ENCODE data around the gene ALG11.

Gene ALG11

GRCh38 chr13:51997186-51997585 is 15.0 kb upstream of the ALG11 start:
- no peak for DNase-seq (ENCODE audit: low read depth in 2 of 2)

- no peak for DNase-seq (ENCODE audit: low read depth in 2 of 2)
These were observed 14.4 kb upstream of the ALG11 start for GRCh38 chr13:51997641-51998330.

GRCh38 chr13:51998723-51999509 is 13.3 kb upstream of the ALG11 start:
- DNase-seq (ENCODE audit: low read depth in 2 of 2): no peak

GRCh38 chr13:51999510-51999911 is 12.7 kb upstream of the ALG11 start:
- DNase-seq (ENCODE audit: low read depth in 2 of 2): no peak

- DNase-seq (ENCODE audit: low read depth in 2 of 2): no peak
These were observed 12.3 kb upstream of the ALG11 start for GRCh38 chr13:51999921-52000320.

- DNase-seq (ENCODE audit: low read depth in 2 of 2): no peak
These were observed 11.0 kb upstream of the ALG11 start for GRCh38 chr13:52001120-52001731.

- no peak for DNase-seq (ENCODE audit: low read depth in 2 of 2)
These were observed 9.8 kb upstream of the ALG11 start for GRCh38 chr13:52002361-52002760.

- no peak for DNase-seq (ENCODE audit: low read depth in 2 of 2)
These were observed 8.7 kb upstream of the ALG11 start for GRCh38 chr13:52003541-52003940.

GRCh38 chr13:52004511-52005170 is 7.6 kb upstream of the ALG11 start:
- DNase-seq (ENCODE audit: low read depth in 2 of 2): no peak

- no peak for DNase-seq (ENCODE audit: low read depth in 2 of 2)
These were observed 6.2 kb upstream of the ALG11 start for GRCh38 chr13:52005841-52006522.

GRCh38 chr13:52006523-52007245 is 5.5 kb upstream of the ALG11 start:
- no peak for DNase-seq (ENCODE audit: low read depth in 2 of 2)

GRCh38 chr13:52009946-52010345 is 2.3 kb upstream of the ALG11 start:
- no peak for DNase-seq (ENCODE audit: low read depth in 2 of 2)

- DNase-seq (ENCODE audit: low read depth in 2 of 2): peak in 1 of 2 donors; percentile 3
These were observed 1.1 kb upstream of the ALG11 start, which contains the start of gene ATP7B for GRCh38 chr13:52010890-52011631. ATP7B (minus strand) TSS chr13:52011450; CDS start chr13:52011337, 113 bp downstream.

- DNase-seq (ENCODE audit: low read depth in 2 of 2): no peak
These were observed 276 bp downstream of the ALG11 start for GRCh38 chr13:52012512-52012836.

- DNase-seq (ENCODE audit: low read depth in 2 of 2): no peak
These were observed 4.1 kb downstream of the ALG11 start for GRCh38 chr13:52016296-52016695.

- DNase-seq (ENCODE audit: low read depth in 2 of 2): no peak
These were observed 8.0 kb downstream of the ALG11 start for GRCh38 chr13:52020191-52020590.

- DNase-seq (ENCODE audit: low read depth in 2 of 2): no peak
These were observed 10.2 kb downstream of the ALG11 start for GRCh38 chr13:52022356-52022755.

GRCh38 chr13:52024481-52024880 is 12.3 kb downstream of the ALG11 start, which contains the start of gene UTP14C:
UTP14C (plus strand) TSS chr13:52024691; CDS start chr13:52028805, 4,114 bp downstream.
- no peak for DNase-seq (ENCODE audit: low read depth in 2 of 2)

- no peak for DNase-seq (ENCODE audit: low read depth in 2 of 2)
These were observed 13.5 kb downstream of the ALG11 start for GRCh38 chr13:52025475-52026245.

- DNase-seq (ENCODE audit: low read depth in 2 of 2): no peak
These were observed 14.0 kb downstream of the ALG11 start for GRCh38 chr13:52026246-52026626.
